Retina (tissue), 1 donor: Measurements from ENCODE around the gene NDE1.
A peak's percentile ranks its signal among the peaks of the same experiment; 100 is the strongest.
"Not testable (repeated sequence)": the region's sequence is repeated elsewhere in the genome, so short reads cannot be mapped to it uniquely, and the experiment has no call there.

Experiments used
- DNase-seq: peaks from one replicate; pipeline ENCODE4 v3.0.0-alpha.2; 2016

The NDE1 gene

GRCh38 chr16:15701975-15702970, 52.2 kb downstream of the NDE1 start:
- no peak for DNase-seq

GRCh38 chr16:15703029-15703736, 53.1 kb downstream of the NDE1 start:
- no peak for DNase-seq

- peak; percentile 69 for DNase-seq
Observed at GRCh38 chr16:15704545-15704987, 54.5 kb downstream of the NDE1 start.

GRCh38 chr16:15705064-15705565, 55.1 kb downstream of the NDE1 start:
- DNase-seq: no peak

- no peak for DNase-seq
Observed at GRCh38 chr16:15707332-15707731, 57.3 kb downstream of the NDE1 start.

- DNase-seq: no peak
Observed at GRCh38 chr16:15708096-15708495, 58.1 kb downstream of the NDE1 start.

GRCh38 chr16:15708997-15709396, 59.0 kb downstream of the NDE1 start:
- no peak for DNase-seq

- DNase-seq: no peak
Observed at GRCh38 chr16:15714393-15715172, 64.5 kb downstream of the NDE1 start.

- no peak for DNase-seq
Observed at GRCh38 chr16:15715221-15715620, 65.2 kb downstream of the NDE1 start.

- no peak for DNase-seq
Observed at GRCh38 chr16:15716694-15717447, 66.8 kb downstream of the NDE1 start.

- DNase-seq: no peak
Observed at GRCh38 chr16:15721018-15721417, 71.0 kb downstream of the NDE1 start.

GRCh38 chr16:15723808-15724207, 73.8 kb downstream of the NDE1 start:
- no peak for DNase-seq

GRCh38 chr16:15725641-15726240, 75.7 kb downstream of the NDE1 start:
- no peak for DNase-seq

GRCh38 chr16:15726715-15727114, 76.7 kb downstream of the NDE1 start:
- DNase-seq: no peak

GRCh38 chr16:15727697-15728096, 77.7 kb downstream of the NDE1 start:
- DNase-seq: not testable (repeated sequence)

GRCh38 chr16:15729152-15729551, 79.1 kb downstream of the NDE1 start:
- DNase-seq: no peak

GRCh38 chr16:15732416-15732815, 82.4 kb downstream of the NDE1 start:
- DNase-seq: no peak

GRCh38 chr16:15735610-15736009, 85.6 kb downstream of the NDE1 start:
- DNase-seq: no peak

GRCh38 chr16:15736529-15736928, 86.5 kb downstream of the NDE1 start:
- no peak for DNase-seq

GRCh38 chr16:15737140-15737644, 87.1 kb downstream of the NDE1 start:
- no peak for DNase-seq

GRCh38 chr16:15739464-15739863, 89.4 kb downstream of the NDE1 start:
- no peak for DNase-seq
